Measurements from ENCODE around the gene DUSP22.

- TF ChIP-seq CTCF (IDR thresholded peaks at IDR 0.05) (no peak), REST (IDR thresholded peaks at IDR 0.05; ENCODE audit: insufficient read depth in 1 of 2, low read depth in 2 of 2, low read length in 1 of 2) (no peak), SIN3A (IDR thresholded peaks at IDR 0.05; ENCODE audit: borderline replicate concordance, insufficient read depth, low read depth, low read length) (no peak), POLR2AphosphoS5 (IDR thresholded peaks at IDR 0.05; ENCODE audit: low read depth, low read length) (no peak), TCF7L2 (IDR thresholded peaks at IDR 0.05; ENCODE audit: low read depth, low read length) (no peak)
These were observed 72.6 kb downstream of the DUSP22 start for GRCh38 chr6:364609-365540.
